NB4 (cell line): ENCODE measurements around the gene PAX5.

Experiments used
- POLR2A ChIP-seq: IDR thresholded peaks from 2 replicates; pipeline ENCODE4 v1.6.1; 2011; ENCODE audit warnings: mild to moderate bottlenecking; ENCODE audit not compliant: insufficient read length; ENCODE audit errors: extremely low read depth
- TF ChIP-seq, protein P1 (sequence below): IDR thresholded peaks from one replicate; pipeline ENCODE4 v1.5.1; 2012; ENCODE audit warnings: low read depth, low read length

DNA sequence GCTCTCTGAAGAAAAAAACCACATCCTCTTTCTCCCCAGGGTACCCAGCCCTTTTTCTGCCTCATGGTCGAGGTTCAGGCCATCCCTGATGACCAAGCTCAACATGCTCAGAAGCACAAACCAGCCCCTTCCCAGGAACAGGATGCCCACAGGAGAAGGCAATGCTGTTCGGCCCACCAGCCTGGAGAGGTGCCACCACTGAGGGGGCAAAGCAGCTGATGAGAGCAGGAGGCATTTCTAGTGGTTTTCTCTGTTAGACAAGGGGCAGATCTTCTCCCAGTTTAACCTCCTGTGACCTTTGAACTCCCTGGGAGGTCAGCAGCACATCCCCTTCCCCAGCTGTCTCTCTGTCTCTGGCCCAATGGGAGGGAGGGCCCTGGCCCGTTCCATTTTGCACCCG lies 73.0 kb downstream of the PAX5 start:
- TF ChIP-seq, protein P1, sequence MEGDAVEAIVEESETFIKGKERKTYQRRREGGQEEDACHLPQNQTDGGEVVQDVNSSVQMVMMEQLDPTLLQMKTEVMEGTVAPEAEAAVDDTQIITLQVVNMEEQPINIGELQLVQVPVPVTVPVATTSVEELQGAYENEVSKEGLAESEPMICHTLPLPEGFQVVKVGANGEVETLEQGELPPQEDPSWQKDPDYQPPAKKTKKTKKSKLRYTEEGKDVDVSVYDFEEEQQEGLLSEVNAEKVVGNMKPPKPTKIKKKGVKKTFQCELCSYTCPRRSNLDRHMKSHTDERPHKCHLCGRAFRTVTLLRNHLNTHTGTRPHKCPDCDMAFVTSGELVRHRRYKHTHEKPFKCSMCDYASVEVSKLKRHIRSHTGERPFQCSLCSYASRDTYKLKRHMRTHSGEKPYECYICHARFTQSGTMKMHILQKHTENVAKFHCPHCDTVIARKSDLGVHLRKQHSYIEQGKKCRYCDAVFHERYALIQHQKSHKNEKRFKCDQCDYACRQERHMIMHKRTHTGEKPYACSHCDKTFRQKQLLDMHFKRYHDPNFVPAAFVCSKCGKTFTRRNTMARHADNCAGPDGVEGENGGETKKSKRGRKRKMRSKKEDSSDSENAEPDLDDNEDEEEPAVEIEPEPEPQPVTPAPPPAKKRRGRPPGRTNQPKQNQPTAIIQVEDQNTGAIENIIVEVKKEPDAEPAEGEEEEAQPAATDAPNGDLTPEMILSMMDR, result no peak
- no peak for TF ChIP-seq POLR2A
